ENCODE results near the gene ZBTB16. TPM values are rescaled to one million over a fixed set of nuclear protein-coding genes. Genes with fewer than 3 reads are reported as not detected.
A peak's percentile ranks its signal among the peaks of the same experiment; 100 is the strongest.

Gene ZBTB16
- total RNA-seq, 1 experiment from 2014 or later = 0.21 TPM

DNA sequence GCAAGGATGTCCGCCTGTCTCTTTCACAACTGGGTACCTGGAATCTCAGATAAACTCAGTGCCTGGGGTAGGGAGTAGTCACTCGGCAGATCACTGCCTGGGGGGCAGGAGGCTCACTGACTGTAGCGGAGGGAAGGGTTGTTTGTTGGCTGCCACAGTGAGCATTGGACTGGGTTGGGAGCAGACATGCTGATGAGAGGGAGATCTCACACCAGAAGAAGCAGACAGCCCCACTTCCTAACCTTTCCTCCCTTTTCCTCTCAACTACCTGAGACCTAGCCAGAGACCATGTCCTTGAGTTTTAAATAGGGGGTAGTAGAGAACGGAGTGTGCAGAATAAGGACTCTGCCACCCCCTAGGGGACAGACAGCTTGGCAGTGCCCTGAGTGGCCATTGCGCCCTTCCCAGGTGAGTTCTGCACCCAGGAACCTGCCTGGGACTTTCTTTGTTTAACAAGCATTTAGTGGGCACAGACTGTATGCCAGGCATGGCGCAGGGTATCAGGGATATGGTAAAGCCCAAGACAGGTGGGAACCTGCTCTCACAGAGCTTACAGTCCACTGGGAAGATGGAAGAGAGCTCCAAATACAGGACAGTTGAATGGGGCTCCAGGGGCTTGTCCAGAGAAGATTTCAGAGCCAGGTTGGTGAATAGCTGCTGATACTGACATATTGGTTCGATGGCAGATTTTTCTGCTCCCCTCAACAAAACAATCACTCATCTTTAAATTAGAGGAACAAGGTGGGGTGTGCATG lies 121.0 kb downstream of the ZBTB16 start:
- H3K4me3 ChIP-seq (ENCODE audit: low read depth in 2 of 2, low read length in 2 of 2) = no peak overlapping the region
- BruUV-seq (replicated peaks) = no TSS peak
- DNase-seq (ENCODE audit: low read depth, low spot score) (no peak), ATAC-seq (peak; percentile 80)
- ChIA-PET CTCF (interaction anchor here (0.7 to 1.2 kb wide), 2 partner anchors 96 to 185 kb away, joined by 3 to 4 read pairs; no protein-coding TSS in a partner anchor), POLR2A (no interaction called here)
- H3K9me3 ChIP-seq (ENCODE audit: control insufficient read depth, insufficient read depth, low read depth, low read length) = no peaks in the 10 kb centered on the region
- no peak for TF ChIP-seq SIN3A (IDR thresholded peaks at IDR 0.05; ENCODE audit: borderline replicate concordance, insufficient read depth, low read depth, low read length)
- TF ChIP-seq, protein P1, sequence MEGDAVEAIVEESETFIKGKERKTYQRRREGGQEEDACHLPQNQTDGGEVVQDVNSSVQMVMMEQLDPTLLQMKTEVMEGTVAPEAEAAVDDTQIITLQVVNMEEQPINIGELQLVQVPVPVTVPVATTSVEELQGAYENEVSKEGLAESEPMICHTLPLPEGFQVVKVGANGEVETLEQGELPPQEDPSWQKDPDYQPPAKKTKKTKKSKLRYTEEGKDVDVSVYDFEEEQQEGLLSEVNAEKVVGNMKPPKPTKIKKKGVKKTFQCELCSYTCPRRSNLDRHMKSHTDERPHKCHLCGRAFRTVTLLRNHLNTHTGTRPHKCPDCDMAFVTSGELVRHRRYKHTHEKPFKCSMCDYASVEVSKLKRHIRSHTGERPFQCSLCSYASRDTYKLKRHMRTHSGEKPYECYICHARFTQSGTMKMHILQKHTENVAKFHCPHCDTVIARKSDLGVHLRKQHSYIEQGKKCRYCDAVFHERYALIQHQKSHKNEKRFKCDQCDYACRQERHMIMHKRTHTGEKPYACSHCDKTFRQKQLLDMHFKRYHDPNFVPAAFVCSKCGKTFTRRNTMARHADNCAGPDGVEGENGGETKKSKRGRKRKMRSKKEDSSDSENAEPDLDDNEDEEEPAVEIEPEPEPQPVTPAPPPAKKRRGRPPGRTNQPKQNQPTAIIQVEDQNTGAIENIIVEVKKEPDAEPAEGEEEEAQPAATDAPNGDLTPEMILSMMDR (IDR thresholded peaks at IDR 0.05) = peak; percentile 64
- TF ChIP-seq, protein P2, sequence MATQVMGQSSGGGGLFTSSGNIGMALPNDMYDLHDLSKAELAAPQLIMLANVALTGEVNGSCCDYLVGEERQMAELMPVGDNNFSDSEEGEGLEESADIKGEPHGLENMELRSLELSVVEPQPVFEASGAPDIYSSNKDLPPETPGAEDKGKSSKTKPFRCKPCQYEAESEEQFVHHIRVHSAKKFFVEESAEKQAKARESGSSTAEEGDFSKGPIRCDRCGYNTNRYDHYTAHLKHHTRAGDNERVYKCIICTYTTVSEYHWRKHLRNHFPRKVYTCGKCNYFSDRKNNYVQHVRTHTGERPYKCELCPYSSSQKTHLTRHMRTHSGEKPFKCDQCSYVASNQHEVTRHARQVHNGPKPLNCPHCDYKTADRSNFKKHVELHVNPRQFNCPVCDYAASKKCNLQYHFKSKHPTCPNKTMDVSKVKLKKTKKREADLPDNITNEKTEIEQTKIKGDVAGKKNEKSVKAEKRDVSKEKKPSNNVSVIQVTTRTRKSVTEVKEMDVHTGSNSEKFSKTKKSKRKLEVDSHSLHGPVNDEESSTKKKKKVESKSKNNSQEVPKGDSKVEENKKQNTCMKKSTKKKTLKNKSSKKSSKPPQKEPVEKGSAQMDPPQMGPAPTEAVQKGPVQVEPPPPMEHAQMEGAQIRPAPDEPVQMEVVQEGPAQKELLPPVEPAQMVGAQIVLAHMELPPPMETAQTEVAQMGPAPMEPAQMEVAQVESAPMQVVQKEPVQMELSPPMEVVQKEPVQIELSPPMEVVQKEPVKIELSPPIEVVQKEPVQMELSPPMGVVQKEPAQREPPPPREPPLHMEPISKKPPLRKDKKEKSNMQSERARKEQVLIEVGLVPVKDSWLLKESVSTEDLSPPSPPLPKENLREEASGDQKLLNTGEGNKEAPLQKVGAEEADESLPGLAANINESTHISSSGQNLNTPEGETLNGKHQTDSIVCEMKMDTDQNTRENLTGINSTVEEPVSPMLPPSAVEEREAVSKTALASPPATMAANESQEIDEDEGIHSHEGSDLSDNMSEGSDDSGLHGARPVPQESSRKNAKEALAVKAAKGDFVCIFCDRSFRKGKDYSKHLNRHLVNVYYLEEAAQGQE (IDR thresholded peaks at IDR 0.05; ENCODE audit: insufficient read depth in 1 of 2, low read depth in 2 of 2, low read length in 1 of 2) = no peak
- in situ Hi-C loops (cut with HindIII; ENCODE audit: low pct_unique_long_range_greater_than_20kb, low sequenced_read_pairs) (no loop called here), intact Hi-C loops (cut with micrococcal nuclease; ENCODE audit: unreplicated experiment) (loop anchor here (5.0 kb wide), 1 partner anchor 143 kb away; no protein-coding TSS in a partner anchor)
- H3K27ac ChIP-seq (ENCODE audit: low read length) = no peak overlapping the region
- H3K36me3 ChIP-seq (ENCODE audit: control insufficient read depth, insufficient read depth, low read length) = no peaks in the 10 kb centered on the region
- no peaks in the 10 kb centered on the region for H3K4me1 ChIP-seq (ENCODE audit: control insufficient read depth, insufficient read depth, low read length)
- H3K27me3 ChIP-seq (ENCODE audit: control insufficient read depth, insufficient read depth, low read length) = peaks cover 21% of the 10 kb centered on the region

DNA sequence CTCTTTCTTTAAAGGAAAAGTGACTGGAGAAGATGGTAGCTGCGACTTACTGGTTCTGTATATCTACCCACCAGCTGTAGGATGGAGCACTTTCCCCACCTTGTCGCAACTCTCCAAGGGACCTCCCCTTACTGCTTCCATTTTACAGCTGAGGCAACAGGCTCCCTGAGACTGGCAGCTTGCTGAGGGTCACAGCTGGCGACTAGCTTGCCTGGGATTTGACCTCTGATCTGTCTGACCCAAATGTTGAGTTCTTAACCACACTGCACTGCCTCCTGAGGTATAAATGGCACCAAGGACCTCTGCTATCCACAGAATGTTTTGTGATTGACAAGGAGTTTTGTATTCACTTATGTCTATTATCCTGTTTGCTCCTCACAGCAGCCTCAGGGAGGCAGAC lies 121.7 kb downstream of the ZBTB16 start:
- H3K9me3 ChIP-seq (ENCODE audit: control insufficient read depth, insufficient read depth, low read depth, low read length) = no peaks in the 10 kb centered on the region
- TF ChIP-seq TCF7L2 (IDR thresholded peaks at IDR 0.05; ENCODE audit: low read depth, low read length) (no peak), POLR2AphosphoS5 (IDR thresholded peaks at IDR 0.05; ENCODE audit: low read depth, low read length) (no peak), SIN3A (IDR thresholded peaks at IDR 0.05; ENCODE audit: borderline replicate concordance, insufficient read depth, low read depth, low read length) (no peak)
- TF ChIP-seq, protein P1 (IDR thresholded peaks at IDR 0.05) = no peak
- TF ChIP-seq, protein P2 (IDR thresholded peaks at IDR 0.05; ENCODE audit: insufficient read depth in 1 of 2, low read depth in 2 of 2, low read length in 1 of 2) = no peak
- ATAC-seq (no peak), DNase-seq (ENCODE audit: low read depth, low spot score) (no peak)
- intact Hi-C loops (cut with micrococcal nuclease; ENCODE audit: unreplicated experiment) (loop anchor here (5.0 kb wide), 1 partner anchor 144 kb away; no protein-coding TSS in a partner anchor), in situ Hi-C loops (cut with HindIII; ENCODE audit: low pct_unique_long_range_greater_than_20kb, low sequenced_read_pairs) (no loop called here)
- BruUV-seq (replicated peaks) = no TSS peak
- peaks cover 21% of the 10 kb centered on the region for H3K27me3 ChIP-seq (ENCODE audit: control insufficient read depth, insufficient read depth, low read length)
- no peaks in the 10 kb centered on the region for H3K36me3 ChIP-seq (ENCODE audit: control insufficient read depth, insufficient read depth, low read length)
- H3K4me3 ChIP-seq (ENCODE audit: low read depth in 2 of 2, low read length in 2 of 2) = no peak overlapping the region
- POLR2A ChIA-PET = no interaction called here
- no peaks in the 10 kb centered on the region for H3K4me1 ChIP-seq (ENCODE audit: control insufficient read depth, insufficient read depth, low read length)
- H3K27ac ChIP-seq (ENCODE audit: low read length) = no peak overlapping the region
- CTCF ChIA-PET = interaction anchor here (1.2 kb wide), 1 partner anchor 186 kb away, joined by 4 read pairs; no protein-coding TSS in a partner anchor

All from Panc1 (cell line).